ENCODE results near the gene TROAP.
A peak's percentile ranks its signal among the peaks of the same experiment; 100 is the strongest.
"Not testable (repeated sequence)": the region's sequence is repeated elsewhere in the genome, so short reads cannot be mapped to it uniquely, and the experiment has no call there.

The TROAP gene

DNA sequence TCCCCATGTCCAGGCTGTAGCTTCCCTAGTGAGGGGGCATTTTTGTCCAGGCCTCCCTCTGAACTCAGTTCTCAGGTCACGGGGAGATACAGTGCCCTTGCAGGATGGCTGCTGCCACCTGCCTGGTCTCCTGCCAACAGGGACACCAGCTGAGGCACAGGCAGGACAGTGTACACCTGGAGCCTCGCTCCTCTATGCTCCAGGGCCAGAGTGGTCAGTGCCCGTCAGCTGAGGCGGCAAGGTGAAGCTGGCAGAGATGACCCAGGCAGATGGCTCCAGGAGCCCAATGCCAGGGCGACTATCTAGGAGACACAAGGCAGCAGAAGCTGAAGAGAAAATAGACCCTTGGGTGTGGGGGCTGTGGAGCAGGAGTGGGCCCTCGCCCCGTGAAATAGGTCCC lies 45.6 kb upstream of the TROAP start:
- Histone ChIP-seq H3K4me1 (ENCODE audit: control insufficient read depth in 1 of 2, insufficient read depth in 1 of 2, low read depth in 1 of 2, low read length in 1 of 2) (peaks cover 28 to 30% of the 10 kb centered on the region in 2 experiments), H3K9me3 (no peaks in the 10 kb centered on the region), H3K4me3 (ENCODE audit: low read depth in 1 of 2, low read length in 1 of 2) (no peak overlapping the region), H3K36me3 (peaks cover 29% of the 10 kb centered on the region), H3K27ac (no peak overlapping the region), H3K27me3 (no peaks in the 10 kb centered on the region)
- TF ChIP-seq, protein P1, sequence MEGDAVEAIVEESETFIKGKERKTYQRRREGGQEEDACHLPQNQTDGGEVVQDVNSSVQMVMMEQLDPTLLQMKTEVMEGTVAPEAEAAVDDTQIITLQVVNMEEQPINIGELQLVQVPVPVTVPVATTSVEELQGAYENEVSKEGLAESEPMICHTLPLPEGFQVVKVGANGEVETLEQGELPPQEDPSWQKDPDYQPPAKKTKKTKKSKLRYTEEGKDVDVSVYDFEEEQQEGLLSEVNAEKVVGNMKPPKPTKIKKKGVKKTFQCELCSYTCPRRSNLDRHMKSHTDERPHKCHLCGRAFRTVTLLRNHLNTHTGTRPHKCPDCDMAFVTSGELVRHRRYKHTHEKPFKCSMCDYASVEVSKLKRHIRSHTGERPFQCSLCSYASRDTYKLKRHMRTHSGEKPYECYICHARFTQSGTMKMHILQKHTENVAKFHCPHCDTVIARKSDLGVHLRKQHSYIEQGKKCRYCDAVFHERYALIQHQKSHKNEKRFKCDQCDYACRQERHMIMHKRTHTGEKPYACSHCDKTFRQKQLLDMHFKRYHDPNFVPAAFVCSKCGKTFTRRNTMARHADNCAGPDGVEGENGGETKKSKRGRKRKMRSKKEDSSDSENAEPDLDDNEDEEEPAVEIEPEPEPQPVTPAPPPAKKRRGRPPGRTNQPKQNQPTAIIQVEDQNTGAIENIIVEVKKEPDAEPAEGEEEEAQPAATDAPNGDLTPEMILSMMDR (IDR thresholded peaks at IDR 0.05) = no peak

DNA sequence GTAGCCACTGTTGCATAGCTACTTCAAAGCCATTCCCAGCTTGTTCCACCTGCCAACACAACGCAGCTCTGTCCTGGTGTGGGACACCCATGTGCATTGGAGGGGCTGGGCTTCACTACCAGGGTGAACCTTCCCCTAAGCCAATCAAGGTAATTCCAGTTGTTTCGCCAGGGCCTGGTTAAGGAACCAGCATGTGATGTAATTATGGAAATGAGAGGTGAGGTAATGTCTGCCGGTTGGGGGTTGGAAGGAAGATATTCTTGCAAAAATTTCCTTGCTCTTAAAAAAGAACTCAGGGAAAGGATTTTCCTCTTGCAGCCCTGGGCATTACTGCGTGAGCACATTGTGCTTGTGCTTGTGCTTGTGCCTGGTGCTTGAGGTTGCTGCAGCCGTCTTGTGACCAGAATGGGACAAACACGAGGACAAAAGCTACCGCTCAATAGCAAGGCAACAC lies 43.3 kb upstream of the TROAP start:
- Histone ChIP-seq H3K4me1 (ENCODE audit: control insufficient read depth in 1 of 2, insufficient read depth in 1 of 2, low read depth in 1 of 2, low read length in 1 of 2) (peaks cover 28 to 30% of the 10 kb centered on the region in 2 experiments), H3K9me3 (no peaks in the 10 kb centered on the region), H3K4me3 (ENCODE audit: low read depth in 1 of 2, low read length in 1 of 2) (no peak overlapping the region), H3K36me3 (peaks cover 6% of the 10 kb centered on the region), H3K27me3 (no peaks in the 10 kb centered on the region), H3K27ac (peak overlapping the region; percentile 28)
- TF ChIP-seq, protein P1 (IDR thresholded peaks at IDR 0.05) = no peak

DNA sequence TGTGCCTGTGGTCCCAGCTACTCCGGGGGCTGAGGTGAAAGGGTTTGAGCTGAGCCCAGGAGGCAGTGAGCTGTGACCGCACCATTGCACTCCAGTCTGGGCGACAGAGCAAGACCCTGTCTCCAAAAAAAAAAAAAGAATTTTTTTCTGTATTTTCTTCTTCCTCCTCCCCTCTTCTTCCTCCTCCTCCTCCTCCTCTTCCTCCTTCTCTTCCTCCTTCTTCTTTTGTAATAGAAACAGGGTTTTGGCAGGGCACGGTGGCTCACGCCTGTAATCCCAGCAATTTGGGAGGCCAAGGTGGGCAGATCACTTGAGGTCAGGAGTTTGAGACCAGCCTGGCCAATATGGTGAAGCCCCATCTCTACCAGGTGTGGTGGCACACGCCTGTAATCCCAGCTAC lies 42.5 kb upstream of the TROAP start:
- not testable (repeated sequence) for H3K27me3 ChIP-seq; H3K9me3 ChIP-seq; H3K36me3 ChIP-seq; H3K4me3 ChIP-seq (ENCODE audit: low read depth in 1 of 2, low read length in 1 of 2)
- Histone ChIP-seq H3K4me1 (ENCODE audit: control insufficient read depth in 1 of 2, insufficient read depth in 1 of 2, low read depth in 1 of 2, low read length in 1 of 2) (peaks cover 28 to 30% of the 10 kb centered on the region in 2 experiments), H3K27ac (peak overlapping the region; percentile 28)

DNA sequence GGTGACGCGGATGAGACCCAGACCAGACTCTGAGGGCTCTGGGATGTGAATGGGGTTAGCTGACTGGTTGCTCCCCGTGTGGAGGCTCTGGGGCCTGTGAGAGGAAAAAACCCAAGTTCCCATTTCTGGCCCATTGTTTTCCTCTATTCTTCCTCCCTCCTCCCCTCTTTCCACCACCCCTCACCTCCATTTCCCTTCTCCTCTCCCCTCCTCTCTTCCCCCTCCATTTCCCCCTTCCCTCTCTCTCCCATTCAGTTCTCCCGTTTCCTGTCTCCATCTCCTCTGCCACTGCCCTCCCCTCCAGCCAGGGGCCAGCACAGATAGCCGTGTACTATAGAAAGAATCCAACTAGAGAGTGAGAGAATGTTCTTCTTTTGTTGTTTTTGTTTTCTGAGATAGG lies 40.8 kb upstream of the TROAP start:
- TF ChIP-seq, protein P1 (IDR thresholded peaks at IDR 0.05) = no peak
- no peak overlapping the region for H3K4me3 ChIP-seq (ENCODE audit: low read depth in 1 of 2, low read length in 1 of 2)
- no peaks in the 10 kb centered on the region for H3K36me3 ChIP-seq
- H3K9me3 ChIP-seq = no peaks in the 10 kb centered on the region
- H3K4me1 ChIP-seq (ENCODE audit: control insufficient read depth in 1 of 2, insufficient read depth in 1 of 2, low read depth in 1 of 2, low read length in 1 of 2) = peaks cover 28 to 30% of the 10 kb centered on the region in 2 experiments
- no peak overlapping the region for H3K27ac ChIP-seq
- peaks cover 16% of the 10 kb centered on the region for H3K27me3 ChIP-seq

DNA sequence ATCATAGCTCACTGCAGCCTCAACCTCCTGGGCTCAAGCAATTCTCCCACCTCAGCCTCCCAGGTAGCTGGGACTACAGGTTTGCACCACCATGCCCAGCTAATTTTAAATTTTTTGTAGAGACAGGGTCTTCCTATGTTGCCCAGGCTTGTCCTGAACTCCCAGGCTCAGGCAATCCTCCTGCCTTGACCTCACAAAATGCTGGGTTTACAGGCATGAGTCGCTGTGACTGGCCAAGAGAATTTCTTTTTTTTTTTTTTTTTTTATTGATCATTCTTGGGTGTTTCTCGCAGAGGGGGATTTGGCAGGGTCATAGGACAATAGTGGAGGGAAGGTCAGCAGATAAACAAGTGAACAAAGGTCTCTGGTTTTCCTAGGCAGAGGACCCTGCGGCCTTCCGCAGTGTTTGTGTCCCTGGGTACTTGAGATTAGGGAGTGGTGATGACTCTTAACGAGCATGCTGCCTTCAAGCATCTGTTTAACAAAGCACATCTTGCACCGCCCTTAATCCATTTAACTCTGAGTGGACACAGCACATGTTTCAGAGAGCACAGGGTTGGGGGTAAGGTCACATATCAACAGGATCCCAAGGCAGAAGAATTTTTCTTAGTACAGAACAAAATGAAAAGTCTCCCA lies 40.2 kb upstream of the TROAP start:
- H3K27me3 ChIP-seq = peaks cover 22% of the 10 kb centered on the region
- peaks cover 28 to 30% of the 10 kb centered on the region in 2 experiments for H3K4me1 ChIP-seq (ENCODE audit: control insufficient read depth in 1 of 2, insufficient read depth in 1 of 2, low read depth in 1 of 2, low read length in 1 of 2)
- not testable (repeated sequence) for H3K36me3 ChIP-seq; H3K9me3 ChIP-seq; H3K27ac ChIP-seq; H3K4me3 ChIP-seq (ENCODE audit: low read depth in 1 of 2, low read length in 1 of 2)

DNA sequence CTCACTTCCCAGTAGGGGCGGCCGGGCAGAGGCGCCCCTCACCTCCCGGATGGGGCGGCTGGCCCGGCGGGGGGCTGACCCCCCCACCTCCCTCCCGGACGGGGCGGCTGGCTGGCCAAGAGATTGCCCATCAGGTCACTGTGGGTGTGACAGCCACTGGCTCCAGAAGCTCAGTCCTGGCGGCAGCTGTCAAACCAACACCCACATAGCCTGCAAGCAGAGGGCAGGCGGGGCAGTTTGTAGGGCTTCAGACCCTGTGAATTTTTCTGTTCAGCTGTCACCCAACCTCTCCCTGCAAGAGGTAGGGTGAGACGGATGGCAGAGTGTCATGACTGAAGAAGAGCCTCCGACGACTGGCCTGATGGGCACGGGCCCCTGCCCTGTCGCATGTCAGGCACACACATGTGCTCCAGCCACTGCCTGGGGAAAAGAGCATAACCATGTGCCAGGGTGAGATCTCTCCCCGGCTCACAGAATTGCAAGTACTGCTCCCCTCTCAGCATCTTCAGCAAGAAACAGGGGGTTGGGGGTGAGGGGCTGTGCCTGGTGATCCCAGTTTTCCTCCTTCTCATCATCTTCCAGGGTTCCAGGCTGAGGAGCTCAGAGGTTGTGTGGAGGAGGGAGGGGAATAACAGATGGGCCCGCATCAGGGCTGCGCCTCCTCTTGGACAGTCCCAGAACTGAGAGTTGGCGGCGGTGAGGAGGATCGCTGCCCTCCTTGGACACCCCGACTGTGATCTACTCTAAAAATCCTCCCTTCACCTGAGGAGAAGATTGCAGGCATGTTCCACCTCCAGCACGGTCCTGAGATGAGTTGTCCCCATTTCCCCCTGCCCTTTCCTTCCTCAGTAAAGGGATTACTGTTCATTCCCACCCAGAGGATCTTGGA lies 39.3 kb upstream of the TROAP start:
- peaks cover 28 to 30% of the 10 kb centered on the region in 2 experiments for H3K4me1 ChIP-seq (ENCODE audit: control insufficient read depth in 1 of 2, insufficient read depth in 1 of 2, low read depth in 1 of 2, low read length in 1 of 2)
- no peak overlapping the region for H3K4me3 ChIP-seq (ENCODE audit: low read depth in 1 of 2, low read length in 1 of 2)
- TF ChIP-seq, protein P1 (IDR thresholded peaks at IDR 0.05) = no peak
- H3K27ac ChIP-seq = no peak overlapping the region
- peaks cover 31% of the 10 kb centered on the region for H3K27me3 ChIP-seq
- H3K36me3 ChIP-seq = no peaks in the 10 kb centered on the region
- H3K9me3 ChIP-seq = no peaks in the 10 kb centered on the region
